ENCODE results near the gene ATP8B4.
"Not testable (repeated sequence)": the region's sequence is repeated elsewhere in the genome, so short reads cannot be mapped to it uniquely, and the experiment has no call there.

Gene ATP8B4

GRCh38 chr15:50107591-50108408 is 11.2 kb downstream of the ATP8B4 start:
- DNase-seq (ENCODE audit: extremely low read depth, low read depth): no peak
- no peak for TF ChIP-seq CTCF (IDR thresholded peaks at IDR 0.05; ENCODE audit: low read depth, low read length)

GRCh38 chr15:50107157-50107556 is 11.9 kb downstream of the ATP8B4 start:
- no peak for DNase-seq (ENCODE audit: extremely low read depth, low read depth)
- no peak for TF ChIP-seq CTCF (IDR thresholded peaks at IDR 0.05; ENCODE audit: low read depth, low read length)

GRCh38 chr15:50106457-50106856 is 12.6 kb downstream of the ATP8B4 start:
- TF ChIP-seq CTCF (IDR thresholded peaks at IDR 0.05; ENCODE audit: low read depth, low read length): no peak
- no peak for DNase-seq (ENCODE audit: extremely low read depth, low read depth)

- DNase-seq (ENCODE audit: extremely low read depth, low read depth): no peak
- no peak for TF ChIP-seq CTCF (IDR thresholded peaks at IDR 0.05; ENCODE audit: low read depth, low read length)
These were observed 18.5 kb downstream of the ATP8B4 start for GRCh38 chr15:50100486-50100885.

GRCh38 chr15:50098545-50098944 is 20.5 kb downstream of the ATP8B4 start:
- no peak for TF ChIP-seq CTCF (IDR thresholded peaks at IDR 0.05; ENCODE audit: low read depth, low read length)

GRCh38 chr15:50095938-50096821 is 22.9 kb downstream of the ATP8B4 start:
- TF ChIP-seq CTCF (IDR thresholded peaks at IDR 0.05; ENCODE audit: low read depth, low read length): no peak
- DNase-seq (ENCODE audit: extremely low read depth, low read depth): no peak

More at GRCh38 chr15:50098545-50098944, 20.5 kb downstream of the ATP8B4 start:
- DNase-seq (ENCODE audit: extremely low read depth, low read depth): no peak

- not testable (repeated sequence) for DNase-seq (ENCODE audit: extremely low read depth, low read depth)
These were observed 29.6 kb downstream of the ATP8B4 start for GRCh38 chr15:50089386-50089785.
